ENCODE measurements around the gene AGBL3.

AGBL3 gene

DNA sequence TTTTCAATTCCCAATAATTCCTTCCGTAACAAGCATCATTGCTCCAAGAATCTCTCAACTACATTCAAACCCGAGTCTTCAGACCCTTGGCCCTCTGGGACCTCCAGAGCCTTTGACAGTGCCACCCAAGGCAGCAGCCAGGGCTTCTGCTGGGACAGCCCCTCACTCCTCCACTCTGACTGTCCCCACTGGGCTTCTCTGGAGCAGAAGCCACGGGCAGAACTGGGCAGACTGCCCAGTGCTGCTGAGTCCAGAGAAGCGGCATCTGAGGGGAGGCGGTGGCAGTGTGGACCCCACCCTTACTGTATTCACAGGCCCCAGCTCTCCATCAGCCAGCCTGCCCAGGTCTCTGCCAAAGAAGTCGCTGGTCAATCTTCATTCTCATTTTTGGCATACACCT, 175.4 kb downstream of the AGBL3 start:
- H3K4me3 Mint-ChIP-seq = no peak overlapping the region
- TF ChIP-seq, protein P1, sequence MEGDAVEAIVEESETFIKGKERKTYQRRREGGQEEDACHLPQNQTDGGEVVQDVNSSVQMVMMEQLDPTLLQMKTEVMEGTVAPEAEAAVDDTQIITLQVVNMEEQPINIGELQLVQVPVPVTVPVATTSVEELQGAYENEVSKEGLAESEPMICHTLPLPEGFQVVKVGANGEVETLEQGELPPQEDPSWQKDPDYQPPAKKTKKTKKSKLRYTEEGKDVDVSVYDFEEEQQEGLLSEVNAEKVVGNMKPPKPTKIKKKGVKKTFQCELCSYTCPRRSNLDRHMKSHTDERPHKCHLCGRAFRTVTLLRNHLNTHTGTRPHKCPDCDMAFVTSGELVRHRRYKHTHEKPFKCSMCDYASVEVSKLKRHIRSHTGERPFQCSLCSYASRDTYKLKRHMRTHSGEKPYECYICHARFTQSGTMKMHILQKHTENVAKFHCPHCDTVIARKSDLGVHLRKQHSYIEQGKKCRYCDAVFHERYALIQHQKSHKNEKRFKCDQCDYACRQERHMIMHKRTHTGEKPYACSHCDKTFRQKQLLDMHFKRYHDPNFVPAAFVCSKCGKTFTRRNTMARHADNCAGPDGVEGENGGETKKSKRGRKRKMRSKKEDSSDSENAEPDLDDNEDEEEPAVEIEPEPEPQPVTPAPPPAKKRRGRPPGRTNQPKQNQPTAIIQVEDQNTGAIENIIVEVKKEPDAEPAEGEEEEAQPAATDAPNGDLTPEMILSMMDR (IDR thresholded peaks at IDR 0.05) = no peak
- DNase-seq = no peak
- peaks cover 65% of the 10 kb centered on the region for H3K9me3 Mint-ChIP-seq
- peaks cover 9% of the 10 kb centered on the region for H3K27me3 Mint-ChIP-seq (ENCODE audit: low read depth, poor library complexity)
- peaks cover 95% of the 10 kb centered on the region for H3K36me3 Mint-ChIP-seq (ENCODE audit: low read depth)
- no peak overlapping the region for H3K27ac Mint-ChIP-seq
- peaks cover 16% of the 10 kb centered on the region for H3K4me1 Mint-ChIP-seq

DNA sequence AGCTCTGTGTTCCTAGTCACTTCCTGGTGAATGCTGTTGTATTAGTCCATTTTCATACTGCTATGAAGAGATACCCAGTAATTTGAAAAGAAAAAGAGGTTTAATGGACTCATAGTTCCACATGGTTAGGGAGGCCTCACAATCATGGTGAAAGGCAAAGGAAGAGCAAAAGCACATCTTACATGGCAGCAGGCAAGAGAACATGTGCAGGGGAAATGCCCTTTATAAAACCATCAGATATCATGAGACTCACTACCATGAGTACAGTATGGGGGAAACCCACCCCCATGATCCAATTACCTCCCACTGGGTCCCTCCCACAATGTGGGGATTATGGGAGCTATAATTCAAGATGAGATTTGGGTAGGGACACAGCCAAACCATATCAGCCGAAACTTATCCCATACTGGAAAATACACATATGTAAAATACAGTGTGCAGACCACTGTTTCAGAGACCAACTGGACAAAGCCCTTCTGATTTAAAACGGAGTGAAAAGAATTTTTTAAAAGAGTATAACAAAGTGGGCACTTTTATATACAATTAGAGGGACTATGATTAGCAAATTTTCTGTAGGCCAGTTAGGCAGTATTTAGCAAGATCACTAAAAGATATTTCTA, 176.2 kb downstream of the AGBL3 start:
- TF ChIP-seq, protein P1 (IDR thresholded peaks at IDR 0.05) = no peak
- H3K9me3 Mint-ChIP-seq = peaks cover 56% of the 10 kb centered on the region
- no peak for DNase-seq
- H3K27ac Mint-ChIP-seq = no peak overlapping the region
- H3K4me3 Mint-ChIP-seq = no peak overlapping the region
- H3K4me1 Mint-ChIP-seq = peaks cover 19% of the 10 kb centered on the region
- H3K27me3 Mint-ChIP-seq (ENCODE audit: low read depth, poor library complexity) = peaks cover 4% of the 10 kb centered on the region
- H3K36me3 Mint-ChIP-seq (ENCODE audit: low read depth) = peaks cover 95% of the 10 kb centered on the region

DNA sequence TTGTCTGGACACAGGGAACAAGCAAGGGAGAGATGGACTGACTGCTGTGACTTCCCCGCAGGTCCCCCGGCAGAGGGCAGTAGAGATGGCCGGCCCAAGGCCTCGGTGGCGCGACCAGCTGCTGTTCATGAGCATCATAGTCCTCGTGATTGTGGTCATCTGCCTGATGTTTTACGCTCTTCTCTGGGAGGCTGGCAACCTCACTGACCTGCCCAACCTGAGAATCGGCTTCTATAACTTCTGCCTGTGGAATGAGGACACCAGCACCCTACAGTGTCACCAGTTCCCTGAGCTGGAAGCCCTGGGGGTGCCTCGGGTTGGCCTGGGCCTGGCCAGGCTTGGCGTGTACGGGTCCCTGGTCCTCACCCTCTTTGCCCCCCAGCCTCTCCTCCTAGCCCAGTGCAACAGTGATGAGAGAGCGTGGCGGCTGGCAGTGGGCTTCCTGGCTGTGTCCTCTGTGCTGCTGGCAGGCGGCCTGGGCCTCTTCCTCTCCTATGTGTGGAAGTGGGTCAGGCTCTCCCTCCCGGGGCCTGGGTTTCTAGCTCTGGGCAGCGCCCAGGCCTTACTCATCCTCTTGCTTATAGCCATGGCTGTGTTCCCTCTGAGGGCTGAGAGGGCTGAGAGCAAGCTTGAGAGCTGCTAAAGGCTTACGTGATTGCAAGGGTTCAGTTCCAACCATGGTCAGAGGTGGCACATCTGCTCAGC, 178.2 kb downstream of the AGBL3 start:
- peaks cover 39% of the 10 kb centered on the region for H3K9me3 Mint-ChIP-seq
- DNase-seq = no peak
- TF ChIP-seq, protein P1 (IDR thresholded peaks at IDR 0.05) = no peak
- peak overlapping the region; percentile 87 for H3K27ac Mint-ChIP-seq
- H3K4me3 Mint-ChIP-seq = no peak overlapping the region
- peaks cover 35% of the 10 kb centered on the region for H3K4me1 Mint-ChIP-seq
- H3K27me3 Mint-ChIP-seq (ENCODE audit: low read depth, poor library complexity) = peaks cover 6% of the 10 kb centered on the region
- H3K36me3 Mint-ChIP-seq (ENCODE audit: low read depth) = peaks cover 97% of the 10 kb centered on the region

DNA sequence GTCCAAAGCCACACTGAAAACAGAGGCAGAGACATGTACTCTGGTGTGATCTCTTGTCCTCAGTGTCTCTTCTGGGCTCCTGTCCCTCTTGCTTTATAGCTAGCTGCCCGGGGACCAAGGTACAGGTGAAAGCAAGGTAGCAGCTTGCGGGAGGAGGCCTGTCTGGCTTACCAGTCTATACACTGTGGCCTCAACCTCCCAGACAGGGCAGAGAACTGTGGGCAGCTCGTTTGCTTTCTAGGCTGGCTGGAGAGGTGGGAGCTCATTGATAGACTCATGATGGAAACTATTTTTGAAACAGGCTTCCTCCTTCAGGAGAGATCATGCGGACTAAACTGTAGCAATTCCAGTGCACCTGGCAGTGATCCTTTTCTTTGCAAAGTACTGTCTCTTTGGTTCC, 179.6 kb downstream of the AGBL3 start:
- peaks cover 33% of the 10 kb centered on the region for H3K4me1 Mint-ChIP-seq
- H3K9me3 Mint-ChIP-seq = peaks cover 28% of the 10 kb centered on the region
- peaks cover 86% of the 10 kb centered on the region for H3K36me3 Mint-ChIP-seq (ENCODE audit: low read depth)
- peak overlapping the region; percentile 39 for H3K27ac Mint-ChIP-seq
- H3K27me3 Mint-ChIP-seq (ENCODE audit: low read depth, poor library complexity) = peaks cover 5% of the 10 kb centered on the region
- no peak for DNase-seq
- TF ChIP-seq, protein P1 (IDR thresholded peaks at IDR 0.05) = no peak
- no peak overlapping the region for H3K4me3 Mint-ChIP-seq

DNA sequence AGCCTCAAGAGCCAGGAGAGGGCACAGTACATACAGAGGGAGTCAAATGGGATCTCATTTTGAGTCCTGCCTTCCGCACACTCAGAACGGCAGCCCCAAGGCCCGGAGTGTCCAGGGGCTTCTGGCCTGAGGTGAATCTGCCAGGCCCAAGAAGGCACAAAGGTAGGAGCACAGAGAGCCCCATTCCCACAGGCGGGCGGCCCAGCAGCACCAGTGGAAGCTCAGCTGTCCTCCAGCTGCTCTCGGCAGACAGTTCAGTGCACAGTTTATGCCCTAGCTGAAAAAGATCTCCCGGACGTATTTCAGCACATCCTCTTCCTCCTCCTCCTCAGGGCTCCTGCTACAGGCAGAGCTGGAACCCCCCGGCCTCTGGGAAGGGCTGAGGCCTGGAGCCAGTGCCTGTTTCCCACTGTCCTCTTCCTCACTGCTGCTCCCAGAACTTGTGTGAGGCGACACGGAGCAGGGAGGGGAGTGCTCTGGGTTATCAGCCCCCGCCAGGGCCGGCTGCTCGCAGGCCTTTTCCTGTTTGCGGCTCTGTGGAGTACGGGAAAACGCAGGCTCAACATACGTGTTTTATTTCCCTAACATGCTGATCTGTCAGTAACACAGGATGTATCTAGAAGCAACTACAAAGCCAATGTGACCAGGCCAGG, 180.2 kb downstream of the AGBL3 start:
- Mint-ChIP-seq H3K9me3 (peaks cover 22% of the 10 kb centered on the region), H3K4me3 (no peak overlapping the region), H3K36me3 (ENCODE audit: low read depth) (peaks cover 80% of the 10 kb centered on the region), H3K4me1 (peaks cover 37% of the 10 kb centered on the region), H3K27ac (peak overlapping the region; percentile 39), H3K27me3 (ENCODE audit: low read depth, poor library complexity) (peaks cover 4% of the 10 kb centered on the region)
- TF ChIP-seq, protein P1 (IDR thresholded peaks at IDR 0.05) = no peak
- DNase-seq = no peak

All from nephron progenitor cell (in vitro differentiated cells).